ENCODE measurements around the gene DNAJC5G.
A peak's percentile ranks its signal among the peaks of the same experiment; 100 is the strongest.

DNAJC5G gene

GRCh38 chr2:27249891-27250651, 25.2 kb upstream of the DNAJC5G start (continued):
- TF ChIP-seq ZNF692 (tag by site-specific recombination; IDR thresholded peaks at IDR 0.05) (peak; percentile 39; the same call in 1 of the 2 replicates), ZNF433 (tag by site-specific recombination; IDR thresholded peaks at IDR 0.05; ENCODE audit: low read depth) (no peak), SP2 (tag by site-specific recombination; IDR thresholded peaks at IDR 0.05) (peak; percentile 5; the same call in 1 of the 2 replicates), ZNF426 (tag by site-specific recombination; IDR thresholded peaks at IDR 0.05) (no peak), ZNF660 (tag by site-specific recombination; IDR thresholded peaks at IDR 0.05) (no peak), ZFP3 (tag by site-specific recombination; IDR thresholded peaks at IDR 0.05; ENCODE audit: low read depth) (no peak), ZNF335 (tag by site-specific recombination; conservative IDR thresholded peaks at IDR 0.05) (0 out of 2 replicates have a peak, but pooled peaks have one; percentile 27), ZNF155 (tag by site-specific recombination; IDR thresholded peaks at IDR 0.05) (no peak), IKZF3 (tag by site-specific recombination; IDR thresholded peaks at IDR 0.05) (no peak), ZNF664 (tag by site-specific recombination; IDR thresholded peaks at IDR 0.05) (no peak), ZNF623 (tag by site-specific recombination; IDR thresholded peaks at IDR 0.05) (no peak), SALL2 (tag by site-specific recombination; IDR thresholded peaks at IDR 0.05; ENCODE audit: borderline replicate concordance) (no peak), ZNF19 (tag by site-specific recombination; IDR thresholded peaks at IDR 0.05; ENCODE audit: low read depth) (no peak), ZNF423 (tag by site-specific recombination; IDR thresholded peaks at IDR 0.05) (no peak), ZNF324 (tag by site-specific recombination; IDR thresholded peaks at IDR 0.05) (no peak), ZFP69B (tag by site-specific recombination; IDR thresholded peaks at IDR 0.05) (peak; percentile 32; the same call in 1 of the 2 replicates), GLIS1 (tag by site-specific recombination; IDR thresholded peaks at IDR 0.05) (peak; percentile 39; the same call in 1 of the 2 replicates), ZNF600 (tag by site-specific recombination; IDR thresholded peaks at IDR 0.05) (peak; percentile 87), ZNF473 (tag by site-specific recombination; IDR thresholded peaks at IDR 0.05) (no peak), BCL11A (tag by site-specific recombination; IDR thresholded peaks at IDR 0.05; ENCODE audit: low read depth) (no peak), OSR2 (tag by site-specific recombination; IDR thresholded peaks at IDR 0.05) (no peak), ZBTB11 (tag by site-specific recombination; conservative IDR thresholded peaks at IDR 0.05; ENCODE audit: low read depth) (0 out of 2 replicates have a peak, but pooled peaks have one; percentile 15), ZNF350 (tag by site-specific recombination; IDR thresholded peaks at IDR 0.05) (no peak), SETDB1 (IDR thresholded peaks at IDR 0.05; ENCODE audit: insufficient read length, low read length) (no peak), ZNF677 (tag by site-specific recombination; IDR thresholded peaks at IDR 0.05) (no peak), GFI1B (tag by site-specific recombination; IDR thresholded peaks at IDR 0.05) (no peak), TCF7L2 (IDR thresholded peaks at IDR 0.05; ENCODE audit: borderline replicate concordance, low read depth, low read length) (no peak), ZNF2 (tag by site-specific recombination; IDR thresholded peaks at IDR 0.05) (peak; percentile 64; the same call in 1 of the 2 replicates), ZBTB20 (tag by site-specific recombination; IDR thresholded peaks at IDR 0.05) (peak; percentile 45; the same call in 1 of the 2 replicates), ZNF747 (tag by site-specific recombination; IDR thresholded peaks at IDR 0.05) (no peak), GLIS2 (tag by site-specific recombination; IDR thresholded peaks at IDR 0.05) (peak; percentile 70)
- TF ChIP-seq, protein P1, sequence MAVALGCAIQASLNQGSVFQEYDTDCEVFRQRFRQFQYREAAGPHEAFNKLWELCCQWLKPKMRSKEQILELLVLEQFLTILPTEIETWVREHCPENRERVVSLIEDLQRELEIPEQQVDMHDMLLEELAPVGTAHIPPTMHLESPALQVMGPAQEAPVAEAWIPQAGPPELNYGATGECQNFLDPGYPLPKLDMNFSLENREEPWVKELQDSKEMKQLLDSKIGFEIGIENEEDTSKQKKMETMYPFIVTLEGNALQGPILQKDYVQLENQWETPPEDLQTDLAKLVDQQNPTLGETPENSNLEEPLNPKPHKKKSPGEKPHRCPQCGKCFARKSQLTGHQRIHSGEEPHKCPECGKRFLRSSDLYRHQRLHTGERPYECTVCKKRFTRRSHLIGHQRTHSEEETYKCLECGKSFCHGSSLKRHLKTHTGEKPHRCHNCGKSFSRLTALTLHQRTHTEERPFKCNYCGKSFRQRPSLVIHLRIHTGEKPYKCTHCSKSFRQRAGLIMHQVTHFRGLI (tag by site-specific recombination; IDR thresholded peaks at IDR 0.05): no peak
- TF ChIP-seq, protein P2, sequence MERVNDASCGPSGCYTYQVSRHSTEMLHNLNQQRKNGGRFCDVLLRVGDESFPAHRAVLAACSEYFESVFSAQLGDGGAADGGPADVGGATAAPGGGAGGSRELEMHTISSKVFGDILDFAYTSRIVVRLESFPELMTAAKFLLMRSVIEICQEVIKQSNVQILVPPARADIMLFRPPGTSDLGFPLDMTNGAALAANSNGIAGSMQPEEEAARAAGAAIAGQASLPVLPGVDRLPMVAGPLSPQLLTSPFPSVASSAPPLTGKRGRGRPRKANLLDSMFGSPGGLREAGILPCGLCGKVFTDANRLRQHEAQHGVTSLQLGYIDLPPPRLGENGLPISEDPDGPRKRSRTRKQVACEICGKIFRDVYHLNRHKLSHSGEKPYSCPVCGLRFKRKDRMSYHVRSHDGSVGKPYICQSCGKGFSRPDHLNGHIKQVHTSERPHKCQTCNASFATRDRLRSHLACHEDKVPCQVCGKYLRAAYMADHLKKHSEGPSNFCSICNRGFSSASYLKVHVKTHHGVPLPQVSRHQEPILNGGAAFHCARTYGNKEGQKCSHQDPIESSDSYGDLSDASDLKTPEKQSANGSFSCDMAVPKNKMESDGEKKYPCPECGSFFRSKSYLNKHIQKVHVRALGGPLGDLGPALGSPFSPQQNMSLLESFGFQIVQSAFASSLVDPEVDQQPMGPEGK (tag by site-specific recombination; IDR thresholded peaks at IDR 0.05): peak; percentile 34; the same call in 1 of the 2 replicates

Measured in HEK293 (cell line).